K562 (cell line): ENCODE data around the gene AP3B2. TPM values are rescaled to one million over a fixed set of nuclear protein-coding genes. Genes with fewer than 3 reads are reported as not detected.

ENCODE experiments used
- BRD4 ChIP-seq: fragments of 200-600 bp; sonication (generic); IDR thresholded peaks from 2 replicates; pipeline ENCODE4 v1.6.1; 2017; ENCODE audit warnings: inconsistent platforms
- CREB1 ChIP-seq, 2 experiments: sonication (generic) in 1 of 2; formaldehyde crosslinking in 1 of 2; IDR thresholded peaks; 2 replicates each; pipeline versions ENCODE4 v1.6.1 to v1.8.0; 2012 to 2022; ENCODE audit warnings: inconsistent platforms in 1 of 2, mild to moderate bottlenecking in 1 of 2, missing genetic modification reagents in 1 of 2, moderate library complexity in 1 of 2
- DPF2 ChIP-seq: fragments of 450-650 bp; IDR thresholded peaks from 2 replicates; pipeline ENCODE4 v1.6.1; 2016
- EWSR1 ChIP-seq: fragments of 450-650 bp; IDR thresholded peaks from 2 replicates; pipeline ENCODE4 v1.6.1; 2018; ENCODE audit warnings: borderline replicate concordance, mild to moderate bottlenecking, low read depth, moderate library complexity; ENCODE audit not compliant: partially characterized antibody
- FOXJ3 ChIP-seq: sonication (generic); formaldehyde crosslinking; IDR thresholded peaks from 2 replicates; pipeline ENCODE4 v1.4.0; 2020; ENCODE audit warnings: mild to moderate bottlenecking, missing genetic modification reagents
- HDAC2 ChIP-seq: fragments of 450-650 bp; IDR thresholded peaks from 2 replicates; pipeline ENCODE4 v1.6.1; 2016; ENCODE audit warnings: mild to moderate bottlenecking
- LEF1 ChIP-seq: fragments of 450-650 bp; IDR thresholded peaks from 2 replicates; pipeline ENCODE4 v1.6.1; 2016; ENCODE audit warnings: mild to moderate bottlenecking
- TGIF2 ChIP-seq: sonication (generic); formaldehyde crosslinking; IDR thresholded peaks from 2 replicates; pipeline ENCODE4 v1.8.1; 2022; ENCODE audit warnings: mild to moderate bottlenecking, missing genetic modification reagents, moderate library complexity
- ZC3H4 ChIP-seq: sonication (generic); formaldehyde crosslinking; IDR thresholded peaks from 2 replicates; pipeline ENCODE4 v1.9.0; 2021; ENCODE audit warnings: missing genetic modification reagents, borderline replicate concordance
- polyA plus RNA-seq, 8 experiments: library from polyadenylated mRNA; depleted of rRNA in 4 of 8; stranded (reverse) in 5 of 8; unstranded in 3 of 8; fragments of >200 nt; fragmentation: Nextera tagmentation in 2 of 8; fragmentation: Illumina TruSeq in 1 of 8; extraction: Ambion mirVana in 2 of 8; extraction: Trizol in 1 of 8; gene quantifications; 2 replicates each; pipeline versions ENCODE4 v1.2.1 to v1.2.3, GENCODE V29; 2011 to 2014; ENCODE audit warnings: inconsistent platforms in 1 of 8, missing spikeins in 1 of 8
- total RNA-seq, 7 experiments: library from RNA; depleted of rRNA in 6 of 7; stranded (reverse); fragments of >200 nt in 6 of 7; fragmentation: Illumina TruSeq in 2 of 7; extraction: Trizol in 2 of 7; gene quantifications; 2 replicates each; pipeline versions ENCODE4 v1.2.1 to v1.2.3, GENCODE V29; 2011 to 2021; ENCODE audit warnings: low replicate concordance in 1 of 7
- TF ChIP-seq, protein P1 (sequence below): fragments of 450-650 bp; IDR thresholded peaks from 2 replicates; pipeline ENCODE4 v1.6.1; 2016; ENCODE audit warnings: low read depth
- TF ChIP-seq, protein P2 (sequence below): fragments of 200-800 bp; sonication (Bioruptor generic); IDR thresholded peaks from 2 replicates; pipeline ENCODE4 v1.6.1; 2017; ENCODE audit warnings: missing genetic modification characterization, missing compliant biosample characterization
- TF ChIP-seq, protein P3 (sequence below): IDR thresholded peaks from 2 replicates; pipeline ENCODE4 v1.6.1; 2014; ENCODE audit warnings: antibody characterized with exemption
- TF ChIP-seq, protein P4 (sequence below): fragments of 250-450 bp; sonication (Bioruptor Pico); IDR thresholded peaks from 2 replicates; pipeline ENCODE4 v1.5.0; 2022; ENCODE audit warnings: mild to moderate bottlenecking

AP3B2 gene
- total and polyA plus RNA-seq, 9 of the 15 experiments (the other 6 are each of a cell fraction or from before 2014, with no cell fraction given): 0.03 to 0.15 (median 0.10) TPM; not detected in 2

DNA sequence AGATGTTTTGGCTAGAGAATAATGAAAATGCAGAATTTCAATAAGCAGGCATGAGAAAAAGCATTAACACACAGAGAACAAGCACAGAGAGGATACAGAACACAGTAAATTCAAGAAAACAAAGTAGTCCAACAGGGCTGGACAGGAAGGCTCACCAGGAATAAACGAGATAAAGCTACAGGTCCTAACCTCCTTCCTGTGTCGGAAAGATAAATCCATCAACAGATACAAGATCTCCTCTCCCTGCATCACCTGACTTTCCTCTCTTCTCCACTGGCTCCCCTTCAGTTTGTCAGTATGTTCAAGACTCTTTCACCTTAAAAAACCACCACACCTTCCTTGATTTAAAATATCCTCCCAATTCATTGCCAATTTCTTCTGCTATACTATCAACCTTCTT is 73.9 kb downstream of the AP3B2 start (continued):
- TF ChIP-seq, protein P1, sequence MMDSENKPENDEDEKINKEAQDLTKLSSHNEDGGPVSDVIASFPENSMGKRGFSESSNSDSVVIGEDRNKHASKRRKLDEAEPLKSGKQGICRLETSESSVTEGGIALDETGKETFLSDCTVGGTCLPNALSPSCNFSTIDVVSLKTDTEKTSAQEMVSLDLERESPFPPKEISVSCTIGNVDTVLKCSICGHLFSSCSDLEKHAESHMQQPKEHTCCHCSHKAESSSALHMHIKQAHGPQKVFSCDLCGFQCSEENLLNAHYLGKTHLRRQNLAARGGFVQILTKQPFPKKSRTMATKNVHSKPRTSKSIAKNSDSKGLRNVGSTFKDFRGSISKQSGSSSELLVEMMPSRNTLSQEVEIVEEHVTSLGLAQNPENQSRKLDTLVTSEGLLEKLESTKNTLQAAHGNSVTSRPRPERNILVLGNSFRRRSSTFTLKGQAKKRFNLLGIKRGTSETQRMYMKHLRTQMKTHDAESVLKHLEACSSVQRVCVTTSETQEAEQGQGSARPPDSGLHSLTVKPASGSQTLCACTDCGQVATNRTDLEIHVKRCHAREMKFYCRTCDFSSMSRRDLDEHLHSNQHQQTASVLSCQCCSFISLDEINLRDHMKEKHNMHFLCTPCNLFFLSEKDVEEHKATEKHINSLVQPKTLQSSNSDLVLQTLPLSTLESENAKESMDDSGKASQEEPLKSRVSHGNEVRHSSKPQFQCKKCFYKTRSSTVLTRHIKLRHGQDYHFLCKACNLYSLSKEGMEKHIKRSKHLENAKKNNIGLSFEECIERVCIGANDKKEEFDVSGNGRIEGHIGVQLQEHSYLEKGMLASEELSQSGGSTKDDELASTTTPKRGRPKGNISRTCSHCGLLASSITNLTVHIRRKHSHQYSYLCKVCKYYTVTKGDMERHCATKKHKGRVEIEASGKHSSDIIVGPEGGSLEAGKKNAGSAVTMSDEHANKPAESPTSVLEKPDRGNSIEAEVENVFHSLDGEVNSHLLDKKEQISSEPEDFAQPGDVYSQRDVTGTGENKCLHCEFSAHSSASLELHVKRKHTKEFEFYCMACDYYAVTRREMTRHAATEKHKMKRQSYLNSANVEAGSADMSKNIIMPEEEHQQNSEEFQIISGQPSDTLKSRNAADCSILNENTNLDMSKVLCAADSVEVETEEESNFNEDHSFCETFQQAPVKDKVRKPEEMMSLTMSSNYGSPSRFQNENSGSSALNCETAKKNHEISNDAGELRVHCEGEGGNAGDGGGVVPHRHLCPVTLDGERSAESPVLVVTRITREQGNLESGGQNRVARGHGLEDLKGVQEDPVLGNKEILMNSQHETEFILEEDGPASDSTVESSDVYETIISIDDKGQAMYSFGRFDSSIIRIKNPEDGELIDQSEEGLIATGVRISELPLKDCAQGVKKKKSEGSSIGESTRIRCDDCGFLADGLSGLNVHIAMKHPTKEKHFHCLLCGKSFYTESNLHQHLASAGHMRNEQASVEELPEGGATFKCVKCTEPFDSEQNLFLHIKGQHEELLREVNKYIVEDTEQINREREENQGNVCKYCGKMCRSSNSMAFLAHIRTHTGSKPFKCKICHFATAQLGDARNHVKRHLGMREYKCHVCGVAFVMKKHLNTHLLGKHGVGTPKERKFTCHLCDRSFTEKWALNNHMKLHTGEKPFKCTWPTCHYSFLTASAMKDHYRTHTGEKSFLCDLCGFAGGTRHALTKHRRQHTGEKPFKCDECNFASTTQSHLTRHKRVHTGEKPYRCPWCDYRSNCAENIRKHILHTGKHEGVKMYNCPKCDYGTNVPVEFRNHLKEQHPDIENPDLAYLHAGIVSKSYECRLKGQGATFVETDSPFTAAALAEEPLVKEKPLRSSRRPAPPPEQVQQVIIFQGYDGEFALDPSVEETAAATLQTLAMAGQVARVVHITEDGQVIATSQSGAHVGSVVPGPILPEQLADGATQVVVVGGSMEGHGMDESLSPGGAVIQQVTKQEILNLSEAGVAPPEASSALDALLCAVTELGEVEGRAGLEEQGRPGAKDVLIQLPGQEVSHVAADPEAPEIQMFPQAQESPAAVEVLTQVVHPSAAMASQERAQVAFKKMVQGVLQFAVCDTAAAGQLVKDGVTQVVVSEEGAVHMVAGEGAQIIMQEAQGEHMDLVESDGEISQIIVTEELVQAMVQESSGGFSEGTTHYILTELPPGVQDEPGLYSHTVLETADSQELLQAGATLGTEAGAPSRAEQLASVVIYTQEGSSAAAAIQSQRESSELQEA: no peak
- TF ChIP-seq, protein P2, sequence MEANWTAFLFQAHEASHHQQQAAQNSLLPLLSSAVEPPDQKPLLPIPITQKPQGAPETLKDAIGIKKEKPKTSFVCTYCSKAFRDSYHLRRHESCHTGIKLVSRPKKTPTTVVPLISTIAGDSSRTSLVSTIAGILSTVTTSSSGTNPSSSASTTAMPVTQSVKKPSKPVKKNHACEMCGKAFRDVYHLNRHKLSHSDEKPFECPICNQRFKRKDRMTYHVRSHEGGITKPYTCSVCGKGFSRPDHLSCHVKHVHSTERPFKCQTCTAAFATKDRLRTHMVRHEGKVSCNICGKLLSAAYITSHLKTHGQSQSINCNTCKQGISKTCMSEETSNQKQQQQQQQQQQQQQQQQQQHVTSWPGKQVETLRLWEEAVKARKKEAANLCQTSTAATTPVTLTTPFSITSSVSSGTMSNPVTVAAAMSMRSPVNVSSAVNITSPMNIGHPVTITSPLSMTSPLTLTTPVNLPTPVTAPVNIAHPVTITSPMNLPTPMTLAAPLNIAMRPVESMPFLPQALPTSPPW (CRISPR knock-in tag): no peak
- TF ChIP-seq LEF1 (peak; percentile 57; the same call in 1 of the 2 replicates), FOXJ3 (CRISPR knock-in tag) (no peak), DPF2 (peak; percentile 91), CREB1 (IDR thresholded peaks at IDR 0.05) (no peak), CREB1 (CRISPR knock-in tag; IDR thresholded peaks at IDR 0.05) (no peak), EWSR1 (no peak), HDAC2 (peak; percentile 42; the same call in 1 of the 2 replicates), ZC3H4 (CRISPR knock-in tag) (no peak), BRD4 (no peak), TGIF2 (no peak)
- TF ChIP-seq, protein P3, sequence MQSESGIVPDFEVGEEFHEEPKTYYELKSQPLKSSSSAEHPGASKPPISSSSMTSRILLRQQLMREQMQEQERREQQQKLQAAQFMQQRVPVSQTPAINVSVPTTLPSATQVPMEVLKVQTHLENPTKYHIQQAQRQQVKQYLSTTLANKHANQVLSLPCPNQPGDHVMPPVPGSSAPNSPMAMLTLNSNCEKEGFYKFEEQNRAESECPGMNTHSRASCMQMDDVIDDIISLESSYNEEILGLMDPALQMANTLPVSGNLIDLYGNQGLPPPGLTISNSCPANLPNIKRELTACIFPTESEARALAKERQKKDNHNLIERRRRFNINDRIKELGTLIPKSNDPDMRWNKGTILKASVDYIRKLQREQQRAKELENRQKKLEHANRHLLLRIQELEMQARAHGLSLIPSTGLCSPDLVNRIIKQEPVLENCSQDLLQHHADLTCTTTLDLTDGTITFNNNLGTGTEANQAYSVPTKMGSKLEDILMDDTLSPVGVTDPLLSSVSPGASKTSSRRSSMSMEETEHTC: peak; percentile 74; the same call in 1 of the 2 replicates
- TF ChIP-seq, protein P4, sequence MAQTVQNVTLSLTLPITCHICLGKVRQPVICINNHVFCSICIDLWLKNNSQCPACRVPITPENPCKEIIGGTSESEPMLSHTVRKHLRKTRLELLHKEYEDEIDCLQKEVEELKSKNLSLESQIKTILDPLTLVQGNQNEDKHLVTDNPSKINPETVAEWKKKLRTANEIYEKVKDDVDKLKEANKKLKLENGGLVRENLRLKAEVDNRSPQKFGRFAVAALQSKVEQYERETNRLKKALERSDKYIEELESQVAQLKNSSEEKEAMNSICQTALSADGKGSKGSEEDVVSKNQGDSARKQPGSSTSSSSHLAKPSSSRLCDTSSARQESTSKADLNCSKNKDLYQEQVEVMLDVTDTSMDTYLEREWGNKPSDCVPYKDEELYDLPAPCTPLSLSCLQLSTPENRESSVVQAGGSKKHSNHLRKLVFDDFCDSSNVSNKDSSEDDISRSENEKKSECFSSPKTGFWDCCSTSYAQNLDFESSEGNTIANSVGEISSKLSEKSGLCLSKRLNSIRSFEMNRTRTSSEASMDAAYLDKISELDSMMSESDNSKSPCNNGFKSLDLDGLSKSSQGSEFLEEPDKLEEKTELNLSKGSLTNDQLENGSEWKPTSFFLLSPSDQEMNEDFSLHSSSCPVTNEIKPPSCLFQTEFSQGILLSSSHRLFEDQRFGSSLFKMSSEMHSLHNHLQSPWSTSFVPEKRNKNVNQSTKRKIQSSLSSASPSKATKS (CRISPR knock-in tag): no peak
